B cell (primary cell): Measurements from ENCODE around the gene EXD3. TPM values are rescaled to one million over a fixed set of nuclear protein-coding genes. Genes with fewer than 3 reads are reported as not detected.

ENCODE experiments used
- ATAC-seq: fragments of 200-7000 bp; cut with Tn5 transposase; one replicate; pipeline ENCODE4 v1.10.0; 2021; ENCODE audit warnings: low read depth, mild to moderate bottlenecking, moderate number of reproducible peaks, moderate library complexity
- CTCF ChIA-PET: fragments of 350-600 bp; sonication (Branson Sonifier 250); formaldehyde crosslinking; loops from one replicate; lab custom pipeline; 2021; ENCODE audit warnings: antibody characterized with exemption, inconsistent platforms; lab: Charles Lee
- POLR2A ChIA-PET: fragments of 350-600 bp; sonication (Branson Sonifier 250); formaldehyde crosslinking; loops from one replicate; lab custom pipeline; 2021; ENCODE audit warnings: antibody characterized with exemption; lab: Charles Lee
- DNase-seq: peaks from one replicate; pipeline ENCODE4 v3.0.0; 2013
- H2AFZ ChIP-seq: 2 replicates; pipeline ENCODE4 v1.6.1; 2012; ENCODE audit warnings: mild to moderate bottlenecking, low read depth, low read length; ENCODE audit not compliant: insufficient read depth, poor library complexity, severe bottlenecking
- H3K27ac ChIP-seq, 2 donors: 1 replicate in 1 of 2; 2 replicates in 1 of 2; pipeline ENCODE4 v1.5.1; 2012 to 2013; ENCODE audit warnings: low read length in 2 of 2, mild to moderate bottlenecking in 2 of 2, moderate library complexity in 1 of 2
- H3K27me3 ChIP-seq, 4 experiments: fragments of 200-600 bp in 1 of 4; sonication (generic) in 1 of 4; replicated peaks in 1 of 4; 1 replicate in 2 of 4; 2 replicates in 2 of 4; pipeline versions ENCODE4 v1.6.1 to v1.7.0; 2013 to 2016; ENCODE audit warnings: low read length in 3 of 4, mild to moderate bottlenecking in 2 of 4, mixed read lengths in 1 of 4, moderate library complexity in 1 of 4; ENCODE audit not compliant: insufficient read depth in 4 of 4, control insufficient read depth in 3 of 4; ENCODE audit errors: control extremely low read depth in 1 of 4
- H3K36me3 ChIP-seq, 2 experiments: replicated peaks in 1 of 2; 1 replicate in 1 of 2; 2 replicates in 1 of 2; pipeline versions ENCODE4 v1.6.1 to v1.7.1; 2013; ENCODE audit warnings: low read length in 1 of 2; ENCODE audit not compliant: insufficient read depth in 2 of 2, control insufficient read depth in 1 of 2; ENCODE audit errors: control extremely low read depth in 1 of 2, extremely low read depth in 1 of 2
- H3K4me1 ChIP-seq, 2 donors: fragments of 200-600 bp in 1 of 2; sonication (generic) in 1 of 2; 1 replicate in 1 of 2; 2 replicates in 1 of 2; pipeline versions ENCODE4 v1.5.1 to v1.6.1; 2013 to 2017; ENCODE audit warnings: low read length in 2 of 2; ENCODE audit not compliant: control insufficient read depth in 2 of 2, insufficient read depth in 2 of 2
- H3K4me2 ChIP-seq: replicated peaks from 2 replicates; pipeline ENCODE3; 2012; ENCODE audit warnings: mild to moderate bottlenecking, low read depth, low read length; ENCODE audit not compliant: poor library complexity, severe bottlenecking
- H3K4me3 ChIP-seq, 5 experiments: fragments of 200-600 bp in 1 of 5; sonication (generic) in 1 of 5; 1 replicate in 3 of 5; 2 replicates in 2 of 5; pipeline versions ENCODE4 v1.5.1 to v1.7.0; 2011 to 2016; ENCODE audit warnings: low read length in 4 of 5, mild to moderate bottlenecking in 4 of 5, low read depth in 2 of 5, control low read depth in 1 of 5, moderate library complexity in 1 of 5; ENCODE audit not compliant: insufficient read depth in 1 of 5; ENCODE audit errors: control extremely low read depth in 1 of 5, extremely low read depth in 1 of 5
- H3K79me2 ChIP-seq: fragments of 200-600 bp; sonication (generic); one replicate; pipeline ENCODE4 v1.6.0; 2016; ENCODE audit warnings: low read length; ENCODE audit not compliant: control insufficient read depth, insufficient read depth
- H3K9ac ChIP-seq: fragments of 200-600 bp; sonication (generic); 2 replicates; pipeline ENCODE4 v1.6.1; 2017; ENCODE audit warnings: mild to moderate bottlenecking, low read length, moderate library complexity
- H3K9me3 ChIP-seq, 3 donors: one replicate each; pipeline versions ENCODE4 v1.6.1 to v1.7.1; 2013; ENCODE audit warnings: low read length in 2 of 3; ENCODE audit not compliant: control insufficient read depth in 2 of 3, insufficient read depth in 1 of 3; ENCODE audit errors: control extremely low read depth in 1 of 3
- H4K20me1 ChIP-seq: 2 replicates; pipeline ENCODE4 v1.6.0; 2012; ENCODE audit warnings: mild to moderate bottlenecking, low read length; ENCODE audit not compliant: insufficient read depth, control insufficient read depth, poor library complexity, severe bottlenecking
- H3K27ac Mint-ChIP-seq: one replicate; pipeline ENCODE4 v1.8.0; 2021; ENCODE audit warnings: mixed read lengths
- H3K27me3 Mint-ChIP-seq: one replicate; pipeline ENCODE4 v1.8.0; 2021; ENCODE audit warnings: mixed read lengths
- H3K4me1 Mint-ChIP-seq: one replicate; pipeline ENCODE4 v1.8.0; 2021; ENCODE audit warnings: mixed read lengths
- H3K4me3 Mint-ChIP-seq: one replicate; pipeline ENCODE4 v1.8.0; 2021; ENCODE audit warnings: mixed read lengths
- H3K9me3 Mint-ChIP-seq: one replicate; pipeline ENCODE4 v1.8.0; 2022; ENCODE audit warnings: mixed read lengths; ENCODE audit not compliant: insufficient read depth
- EZH2 ChIP-seq: IDR thresholded peaks from 2 replicates; pipeline ENCODE4 v1.6.1; 2012; ENCODE audit warnings: borderline replicate concordance, low read depth, mild to moderate bottlenecking, moderate library complexity, low read length; ENCODE audit not compliant: insufficient read depth, poor library complexity, severe bottlenecking
- WGBS: methylation state at CpG from one replicate; pipeline ENCODE4 v1.1.5; 2013; ENCODE audit warnings: missing lambda C conversion rate; ENCODE audit not compliant: insufficient coverage; 5-methylcytosine and 5-hydroxymethylcytosine counted together
- intact Hi-C: fragments of 100-400 bp; cut with micrococcal nuclease; formaldehyde crosslinking; loops from one replicate; pipeline ENCODE4 v1.10.0; 2022
- polyA plus RNA-seq: library from polyadenylated mRNA; depleted of rRNA; stranded (reverse); fragments of >200 nt; gene quantifications from 2 replicates; pipeline ENCODE4 v1.2.3, GENCODE V29; 2012
- total RNA-seq, 2 donors: library from RNA; stranded (reverse); fragments of 120-200 nt in 1 of 2; gene quantifications; 1 replicate in 1 of 2; 2 replicates in 1 of 2; pipeline versions ENCODE4 v1.2.3 to v1.2.4, GENCODE V29; 2013 to 2022
- TF ChIP-seq, protein P1 (sequence below): fragments of 200-600 bp; IDR thresholded peaks from one replicate; pipeline ENCODE4 v1.8.0; 2022; ENCODE audit warnings: antibody characterized with exemption, mild to moderate bottlenecking

The EXD3 gene
- total and polyA plus RNA-seq, 2 donors (not counting 1 experiment from before 2014, with no cell fraction given): 22.5 to 23.7 TPM

DNA sequence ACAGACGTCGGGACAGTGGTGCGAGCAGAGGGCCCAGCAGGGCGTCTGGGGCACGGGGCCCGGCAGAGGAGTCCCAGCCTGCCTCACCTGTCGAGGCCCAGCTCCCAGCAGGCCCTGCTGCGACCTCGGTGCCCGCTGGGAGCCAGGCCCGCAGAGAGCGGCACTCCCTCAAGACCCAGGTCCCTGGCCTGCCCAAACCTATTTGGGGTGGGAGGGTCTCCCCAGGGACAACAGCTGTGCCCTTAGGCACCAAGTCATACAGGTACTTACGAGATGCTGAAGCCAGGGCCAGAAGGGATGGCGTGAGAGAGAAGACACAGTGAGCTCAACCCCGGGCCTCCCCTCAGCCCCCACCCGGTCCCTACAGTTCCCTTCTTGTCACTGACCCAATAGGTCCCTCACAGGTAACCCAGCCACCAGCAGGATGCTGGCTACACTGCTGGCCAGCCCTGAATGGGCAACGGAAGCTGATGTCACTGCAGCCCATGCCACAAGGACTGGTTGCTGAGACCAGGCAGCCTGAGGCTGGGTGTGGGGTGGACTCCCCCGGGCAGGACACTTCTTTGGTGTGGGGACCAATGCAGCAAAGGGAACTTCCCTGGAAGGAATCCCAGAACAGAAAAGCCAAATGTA lies 32.5 kb upstream of the EXD3 start:
- CTCF ChIA-PET: no interaction called here
- no peaks in the 10 kb centered on the region for H3K27me3 ChIP-seq

More for the DNA sequence above, 32.5 kb upstream of the EXD3 start:
- no peak overlapping the region for H3K27ac ChIP-seq
- Mint-ChIP-seq H3K4me3 (peak overlapping the region; percentile 44), H3K27ac (no peak overlapping the region), H3K4me1 (peaks cover 34% of the 10 kb centered on the region), H3K9me3 (no peaks in the 10 kb centered on the region), H3K27me3 (no peaks in the 10 kb centered on the region)
- H3K9me3 ChIP-seq: peaks cover 0 to 6% (median 0%) of the 10 kb centered on the region in 3 donors
- no peak overlapping the region for H3K9ac ChIP-seq
- DNase-seq (peak; percentile 44), ATAC-seq (no peak)
- POLR2A ChIA-PET: no interaction called here
- H3K79me2 ChIP-seq: peaks cover 6% of the 10 kb centered on the region
- H2AFZ ChIP-seq: no peak overlapping the region
- no peak overlapping the region for H3K4me3 ChIP-seq
- H3K36me3 ChIP-seq: peaks cover 0 to 3% of the 10 kb centered on the region in 2 experiments
- peak overlapping the region; percentile 91 for H3K4me2 ChIP-seq
- intact Hi-C loops: loop anchor here (2.0 to 10.0 kb wide), 2 partner anchors 95 to 661 kb away; partner anchors contain the start of genes CCDC183, MRPL41, PNPLA7 and TMEM141
- peaks cover 16% of the 10 kb centered on the region for H4K20me1 ChIP-seq
- WGBS: 91% methylated on average over 16 of the region's 18 CpGs
- no peak for TF ChIP-seq EZH2
- TF ChIP-seq, protein P1, sequence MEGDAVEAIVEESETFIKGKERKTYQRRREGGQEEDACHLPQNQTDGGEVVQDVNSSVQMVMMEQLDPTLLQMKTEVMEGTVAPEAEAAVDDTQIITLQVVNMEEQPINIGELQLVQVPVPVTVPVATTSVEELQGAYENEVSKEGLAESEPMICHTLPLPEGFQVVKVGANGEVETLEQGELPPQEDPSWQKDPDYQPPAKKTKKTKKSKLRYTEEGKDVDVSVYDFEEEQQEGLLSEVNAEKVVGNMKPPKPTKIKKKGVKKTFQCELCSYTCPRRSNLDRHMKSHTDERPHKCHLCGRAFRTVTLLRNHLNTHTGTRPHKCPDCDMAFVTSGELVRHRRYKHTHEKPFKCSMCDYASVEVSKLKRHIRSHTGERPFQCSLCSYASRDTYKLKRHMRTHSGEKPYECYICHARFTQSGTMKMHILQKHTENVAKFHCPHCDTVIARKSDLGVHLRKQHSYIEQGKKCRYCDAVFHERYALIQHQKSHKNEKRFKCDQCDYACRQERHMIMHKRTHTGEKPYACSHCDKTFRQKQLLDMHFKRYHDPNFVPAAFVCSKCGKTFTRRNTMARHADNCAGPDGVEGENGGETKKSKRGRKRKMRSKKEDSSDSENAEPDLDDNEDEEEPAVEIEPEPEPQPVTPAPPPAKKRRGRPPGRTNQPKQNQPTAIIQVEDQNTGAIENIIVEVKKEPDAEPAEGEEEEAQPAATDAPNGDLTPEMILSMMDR: no peak
- H3K4me1 ChIP-seq: peaks cover 48 to 63% of the 10 kb centered on the region in 2 donors
